HG02884 (cell line): ENCODE measurements around the gene LCTL.
"Not testable (repeated sequence)": the region's sequence is repeated elsewhere in the genome, so short reads cannot be mapped to it uniquely, and the experiment has no call there.

Experiments used
- ATAC-seq: cut with Tn5 transposase; IDR thresholded peaks from one replicate; pipeline ENCODE4 v1.9.1; 2021; ENCODE audit warnings: mild to moderate bottlenecking, moderate library complexity; ENCODE audit not compliant: unreplicated experiment

LCTL gene

GRCh38 chr15:66503780-66504562 lies 61.8 kb downstream of the LCTL start:
- ATAC-seq, result no peak

DNA sequence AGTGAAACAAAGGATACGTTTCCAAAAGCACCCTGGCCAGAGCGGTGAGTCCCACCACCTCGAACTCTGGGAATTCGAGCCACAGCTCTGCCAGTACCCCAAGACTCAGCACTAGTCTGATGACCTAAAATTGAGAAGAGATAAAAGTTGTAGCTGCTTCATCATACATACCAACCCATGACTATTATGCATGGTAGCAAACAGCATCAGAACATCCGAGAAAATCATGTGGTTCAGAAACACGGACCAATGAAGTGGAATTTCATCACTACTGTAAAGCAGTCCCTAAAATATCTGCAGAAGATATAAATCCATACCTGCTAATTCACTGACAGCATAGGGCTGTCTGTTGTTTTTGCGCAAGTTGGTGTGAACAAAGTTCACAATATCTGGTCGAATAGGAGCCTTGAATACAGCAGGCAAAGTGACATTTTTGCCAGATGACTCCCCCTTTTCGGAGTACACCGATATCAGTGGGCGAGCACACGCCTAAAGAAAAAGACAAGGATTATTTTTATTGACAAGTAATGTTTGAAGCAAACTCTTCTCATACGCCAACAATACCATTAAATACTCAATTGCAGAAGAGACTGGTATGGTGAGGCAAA lies 62.7 kb downstream of the LCTL start:
- not testable (repeated sequence) for ATAC-seq

DNA sequence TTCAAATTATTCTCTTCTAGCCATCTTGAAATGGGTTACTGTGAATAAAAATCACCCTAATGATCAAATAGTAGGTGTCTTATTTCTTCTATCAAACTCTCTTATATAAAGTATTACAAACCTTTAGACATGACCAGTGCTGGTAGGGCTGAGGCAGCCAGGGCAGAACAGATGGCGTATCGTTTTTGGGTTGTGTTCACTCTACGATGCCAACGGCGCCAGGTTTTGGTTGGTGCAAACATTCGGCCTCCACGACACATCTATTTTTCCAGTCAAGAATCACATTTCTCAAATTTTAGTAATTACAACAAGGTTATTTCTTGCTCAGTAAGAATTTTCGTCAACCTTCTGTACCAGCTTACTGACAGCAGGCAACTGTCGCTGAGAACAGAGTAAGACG lies 63.3 kb downstream of the LCTL start:
- ATAC-seq, result no peak

GRCh38 chr15:66500346-66500745 lies 65.5 kb downstream of the LCTL start:
- not testable (repeated sequence) for ATAC-seq

- ATAC-seq, result no peak
These were observed 67.1 kb downstream of the LCTL start for GRCh38 chr15:66498501-66499386.
